MG63 (cell line): Measurements from ENCODE around the gene ARL5A. TPM values are rescaled to one million over a fixed set of nuclear protein-coding genes. Genes with fewer than 3 reads are reported as not detected.
"Not testable (repeated sequence)": the region's sequence is repeated elsewhere in the genome, so short reads cannot be mapped to it uniquely, and the experiment has no call there.

Source experiments
- DNase-seq: peaks from one replicate; pipeline ENCODE4 v3.0.0-alpha.2; 2020
- H3K27me3 ChIP-seq: fragments of 250-450 bp; sonication (Bioruptor Pico); 2 replicates; pipeline ENCODE4 v1.5.1; 2020; ENCODE audit warnings: mild to moderate bottlenecking, moderate library complexity
- H3K36me3 ChIP-seq: fragments of 250-450 bp; sonication (Bioruptor Pico); 2 replicates; pipeline ENCODE4 v1.5.1; 2020; ENCODE audit warnings: mild to moderate bottlenecking, moderate library complexity
- H3K4me3 ChIP-seq: fragments of 250-450 bp; sonication (Bioruptor Pico); 2 replicates; pipeline ENCODE4 v1.5.1; 2020; ENCODE audit warnings: mild to moderate bottlenecking, moderate library complexity
- H3K9me3 ChIP-seq: fragments of 250-450 bp; sonication (Bioruptor Pico); 2 replicates; pipeline ENCODE4 v1.5.1; 2020; ENCODE audit warnings: mild to moderate bottlenecking, moderate library complexity
- total RNA-seq: library from RNA; depleted of rRNA; stranded (reverse); fragments of >200 nt; shearing (Covaris generic); gene quantifications from 2 replicates; pipeline ENCODE4 v1.2.3, GENCODE V29; 2014; ENCODE audit warnings: low replicate concordance; rRNA removed

ARL5A gene, protein sequence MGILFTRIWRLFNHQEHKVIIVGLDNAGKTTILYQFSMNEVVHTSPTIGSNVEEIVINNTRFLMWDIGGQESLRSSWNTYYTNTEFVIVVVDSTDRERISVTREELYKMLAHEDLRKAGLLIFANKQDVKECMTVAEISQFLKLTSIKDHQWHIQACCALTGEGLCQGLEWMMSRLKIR
- 36.8 and 65.2 TPM in 2 replicates for total RNA-seq

DNA sequence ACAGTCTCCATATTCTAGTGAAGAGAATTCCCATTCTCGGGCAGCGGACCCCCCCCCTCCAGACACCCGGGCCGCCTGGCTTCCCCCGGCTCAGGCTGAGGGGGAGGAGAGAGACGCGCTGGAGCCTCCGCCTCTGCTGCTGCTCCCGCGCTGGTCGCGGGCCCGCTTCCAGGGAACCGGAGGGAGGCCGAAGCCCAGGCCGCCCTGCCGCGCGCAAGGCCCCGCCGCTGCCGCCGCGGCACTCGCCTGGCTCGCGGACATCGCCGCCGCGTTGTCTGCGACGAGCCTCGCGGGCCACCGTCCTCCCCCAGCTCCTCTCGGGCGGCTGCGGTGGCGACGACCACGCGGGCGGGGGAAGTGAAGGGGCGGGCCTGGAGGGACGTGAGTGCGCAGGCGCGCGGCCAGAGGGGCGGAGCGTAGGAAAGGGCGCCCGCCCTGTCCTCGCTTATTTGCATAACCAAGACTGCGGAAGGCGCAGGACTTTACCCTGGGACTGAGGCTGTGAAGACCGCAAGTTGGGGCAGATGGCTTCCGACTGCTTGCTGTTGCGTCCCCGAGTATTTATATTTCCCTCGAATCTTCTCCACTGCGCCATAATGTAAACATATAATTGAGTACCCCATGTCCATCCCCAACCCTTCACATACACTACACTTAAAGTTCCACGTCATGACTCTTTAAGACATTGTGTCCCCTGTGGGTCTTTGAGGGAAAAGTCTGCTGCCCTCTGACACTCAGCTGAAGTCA is at the start of gene ARL5A:
ARL5A (minus strand) TSS at position 279 of the 747 bp plus-strand sequence; CDS start at position 34, 245 bp downstream.
- H3K36me3 ChIP-seq, result no peaks in the 10 kb centered on the region; the same call in none of the 2 replicates
- DNase-seq, result peak; percentile 90
- H3K27me3 ChIP-seq, result no peaks in the 10 kb centered on the region

DNA sequence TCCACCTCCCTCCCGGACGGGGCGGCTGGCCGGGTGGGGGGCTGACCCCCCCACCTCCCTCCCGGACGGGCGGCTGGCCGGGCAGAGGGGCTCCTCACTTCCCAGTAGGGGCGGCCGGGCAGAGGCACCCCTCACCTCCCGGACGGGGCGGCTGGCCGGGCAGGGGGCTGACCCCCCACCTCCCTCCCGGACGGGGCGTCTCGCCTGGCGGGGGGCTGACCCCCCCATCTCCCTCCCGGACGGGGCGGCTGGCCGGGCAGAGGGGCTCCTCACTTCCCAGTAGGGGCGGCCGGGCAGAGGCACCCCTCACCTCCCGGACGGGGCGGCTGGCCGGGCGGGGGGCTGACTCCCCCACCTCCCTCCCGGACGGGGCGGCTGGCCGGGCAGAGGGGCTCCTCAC is 47.4 kb upstream of the ARL5A start:
- not testable (repeated sequence) for H3K36me3 ChIP-seq, H3K9me3 ChIP-seq, H3K27me3 ChIP-seq, H3K4me3 ChIP-seq, DNase-seq

More for the DNA sequence above, at the start of gene ARL5A:
- Histone ChIP-seq H3K4me3 (peak within 1 kb of the TSS; percentile 93), H3K9me3 (no peaks in the 10 kb centered on the region)

DNA sequence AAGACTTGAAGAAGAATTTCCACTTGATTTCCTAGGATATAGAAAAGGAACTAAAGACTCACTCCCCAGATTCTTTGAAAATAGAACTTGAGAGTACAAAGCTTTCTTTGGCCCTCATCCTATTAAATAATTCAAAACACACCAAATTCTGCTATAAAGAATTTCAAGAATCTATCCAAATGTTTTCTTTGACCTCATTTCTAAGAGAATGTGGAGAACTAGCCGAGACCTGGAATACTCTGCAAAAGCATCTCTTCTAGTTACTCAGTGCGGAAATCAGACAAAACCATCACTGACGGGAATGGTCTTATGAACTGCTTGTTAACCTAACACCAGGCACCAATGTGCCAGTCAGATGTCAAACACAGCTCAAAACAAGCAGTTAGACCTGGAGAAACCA is 44.2 kb upstream of the ARL5A start:
- no peak for DNase-seq

DNA sequence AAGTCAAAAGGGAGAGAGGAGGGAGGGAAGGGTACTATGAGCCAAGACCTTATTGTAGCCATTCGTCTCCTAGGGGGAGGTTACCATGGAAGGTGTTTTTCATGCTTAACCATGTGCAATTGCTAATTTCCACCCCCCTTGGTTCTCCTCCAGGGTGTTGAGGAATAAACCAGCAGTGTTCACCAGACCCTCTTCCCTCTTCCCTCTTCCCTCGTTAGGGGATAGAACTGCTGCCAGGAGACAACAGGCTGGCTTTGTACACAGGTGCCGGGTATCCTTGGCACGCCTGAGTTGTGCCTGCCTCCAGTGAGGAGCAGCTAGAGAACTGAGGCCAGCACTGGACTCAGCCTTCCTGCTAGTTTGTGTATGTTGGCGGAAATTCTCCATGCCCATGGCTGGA is 41.1 kb upstream of the ARL5A start:
- no peak overlapping the region for H3K4me3 ChIP-seq
- H3K9me3 ChIP-seq, result no peaks in the 10 kb centered on the region
- no peaks in the 10 kb centered on the region for H3K36me3 ChIP-seq
- H3K27me3 ChIP-seq, result no peaks in the 10 kb centered on the region; the same call in 1 of the 2 replicates
- DNase-seq, result no peak

More for the DNA sequence above, 44.2 kb upstream of the ARL5A start:
- Histone ChIP-seq H3K27me3 (no peaks in the 10 kb centered on the region; the same call in 1 of the 2 replicates), H3K4me3 (no peak overlapping the region), H3K9me3 (no peaks in the 10 kb centered on the region), H3K36me3 (no peaks in the 10 kb centered on the region)

DNA sequence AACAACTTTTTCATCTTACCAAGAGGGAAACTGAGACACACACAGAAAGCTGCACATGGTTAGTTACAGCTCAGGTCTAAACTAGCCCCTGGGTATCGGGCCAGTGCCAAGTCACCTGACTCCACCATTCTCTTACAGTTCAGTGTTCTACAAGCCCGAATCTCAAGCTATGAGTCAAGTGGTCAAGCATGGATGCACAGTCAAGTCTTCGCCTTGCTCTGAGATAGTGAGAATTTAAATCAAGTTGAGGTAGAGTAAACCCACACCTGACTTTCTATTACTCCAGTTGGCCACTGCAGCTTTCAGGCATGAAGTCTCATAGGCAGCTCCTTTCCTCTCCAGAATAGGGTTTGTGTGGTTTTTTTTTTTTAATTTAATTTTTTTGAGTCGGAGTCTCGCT is 34.5 kb upstream of the ARL5A start:
- DNase-seq, result no peak
- H3K4me3 ChIP-seq, result no peak overlapping the region
- H3K9me3 ChIP-seq, result no peaks in the 10 kb centered on the region
- no peaks in the 10 kb centered on the region for H3K36me3 ChIP-seq
- H3K27me3 ChIP-seq, result no peaks in the 10 kb centered on the region; the same call in 1 of the 2 replicates

DNA sequence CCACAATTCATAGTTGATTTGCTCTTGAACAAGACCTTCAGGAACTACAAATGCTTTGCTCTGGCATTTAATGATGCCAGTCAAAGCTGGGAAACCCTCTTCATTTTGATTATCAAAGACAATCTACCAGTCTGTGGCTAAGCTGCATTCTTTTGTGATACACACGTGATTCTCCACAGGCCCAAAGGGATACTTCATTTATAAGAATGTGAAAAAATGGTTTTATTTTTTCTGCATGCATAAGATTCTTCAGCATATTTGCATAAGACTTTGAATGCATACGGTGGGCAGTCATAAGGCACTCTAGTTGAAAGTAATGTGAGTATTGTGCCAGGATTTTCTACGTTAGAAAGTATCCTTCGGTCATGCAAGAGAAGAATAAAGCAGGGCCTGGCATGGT is 33.0 kb upstream of the ARL5A start:
- no peaks in the 10 kb centered on the region for H3K36me3 ChIP-seq
- H3K4me3 ChIP-seq, result no peak overlapping the region
- H3K27me3 ChIP-seq, result no peaks in the 10 kb centered on the region; the same call in 1 of the 2 replicates
- DNase-seq, result no peak
- no peaks in the 10 kb centered on the region for H3K9me3 ChIP-seq

DNA sequence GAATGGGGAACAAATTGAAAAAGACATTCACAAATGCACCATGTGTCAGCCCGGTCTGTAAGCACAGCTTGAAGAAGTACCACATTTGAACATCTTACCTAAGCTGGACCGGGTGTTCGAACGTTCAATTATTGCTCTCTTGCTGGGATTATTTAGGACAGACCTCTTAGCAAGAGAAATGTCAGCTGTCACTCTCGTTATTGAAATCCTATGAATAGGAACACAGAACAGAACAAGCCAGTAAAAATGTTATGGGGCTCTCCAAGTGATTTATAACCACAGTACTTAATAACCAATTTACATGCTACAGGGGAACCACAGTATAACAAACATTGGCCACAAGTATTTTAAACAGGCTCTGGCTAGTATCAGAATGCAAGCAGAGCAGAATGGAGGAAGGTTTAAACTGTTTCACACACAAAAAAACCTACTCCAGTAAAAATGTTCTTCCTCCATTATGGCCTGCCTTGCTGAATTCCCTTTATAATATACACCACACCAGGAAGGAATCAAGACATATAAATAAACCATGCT is 32.5 kb upstream of the ARL5A start:
- Histone ChIP-seq H3K27me3 (no peaks in the 10 kb centered on the region; the same call in 1 of the 2 replicates), H3K4me3 (no peak overlapping the region), H3K9me3 (no peaks in the 10 kb centered on the region), H3K36me3 (no peaks in the 10 kb centered on the region)
- DNase-seq, result no peak

DNA sequence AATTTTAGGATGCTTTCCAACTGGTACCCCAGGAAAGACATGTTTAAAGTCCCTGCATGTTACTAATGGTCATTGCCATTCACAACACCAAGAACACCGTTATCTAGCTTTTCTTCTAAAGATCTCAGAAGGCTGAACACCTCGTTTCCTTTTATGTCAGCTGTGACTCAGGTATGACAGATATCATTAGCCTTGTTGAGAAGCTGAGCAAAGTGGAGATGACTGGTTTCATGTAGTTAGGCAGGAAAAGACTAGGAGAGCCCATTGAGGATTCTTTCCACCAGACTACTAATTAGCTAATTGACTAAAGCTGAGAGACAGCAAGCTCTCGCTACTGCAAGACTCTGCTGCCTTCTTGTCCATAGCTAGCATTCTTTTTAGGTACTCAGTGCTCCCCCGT is 32.0 kb upstream of the ARL5A start:
- no peaks in the 10 kb centered on the region; the same call in 1 of the 2 replicates for H3K27me3 ChIP-seq
- DNase-seq, result no peak

DNA sequence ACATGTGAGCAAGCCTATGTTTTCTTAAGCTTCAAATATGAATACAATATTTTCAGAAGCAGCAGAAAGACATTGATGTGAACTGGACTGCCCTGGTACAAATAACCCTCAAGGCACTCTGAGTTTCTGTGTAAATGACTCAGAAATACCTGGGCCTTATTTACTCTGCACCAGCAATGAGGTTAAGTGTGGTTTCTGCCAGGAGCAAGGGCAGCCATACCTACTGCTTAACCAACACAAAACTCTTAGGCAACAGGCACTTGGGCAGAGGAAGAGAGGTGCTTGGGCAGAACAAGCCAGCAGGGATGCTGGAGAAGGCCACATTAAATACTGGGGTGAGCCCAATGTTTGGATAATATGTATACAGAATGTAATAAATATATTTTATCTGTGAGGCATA is 29.4 kb upstream of the ARL5A start:
- Histone ChIP-seq H3K36me3 (no peaks in the 10 kb centered on the region), H3K4me3 (no peak overlapping the region), H3K9me3 (no peaks in the 10 kb centered on the region), H3K27me3 (no peaks in the 10 kb centered on the region; the same call in 1 of the 2 replicates)
- DNase-seq, result no peak

More for the DNA sequence above, 32.0 kb upstream of the ARL5A start:
- Histone ChIP-seq H3K4me3 (no peak overlapping the region), H3K36me3 (no peaks in the 10 kb centered on the region), H3K9me3 (no peaks in the 10 kb centered on the region)

DNA sequence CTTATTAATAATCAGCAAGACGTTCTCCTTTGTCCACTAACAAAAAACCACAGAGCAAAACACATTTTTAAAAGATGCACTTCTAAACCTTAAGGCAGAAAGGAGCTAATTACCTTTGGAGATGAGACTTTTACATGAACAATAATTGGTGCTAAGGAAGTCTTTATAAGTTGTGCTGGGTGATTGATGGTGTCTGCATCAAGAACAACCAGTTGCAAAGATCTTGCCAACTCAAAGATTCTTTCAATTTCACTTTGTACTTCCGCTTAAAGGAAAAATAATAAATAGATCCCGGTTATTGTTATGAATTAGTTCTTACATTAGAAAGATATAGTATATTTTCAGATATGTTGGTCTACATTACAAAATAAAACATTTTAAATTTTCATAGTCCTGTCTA is 26.9 kb upstream of the ARL5A start:
- Histone ChIP-seq H3K9me3 (no peaks in the 10 kb centered on the region), H3K36me3 (no peaks in the 10 kb centered on the region)
- no peak for DNase-seq

DNA sequence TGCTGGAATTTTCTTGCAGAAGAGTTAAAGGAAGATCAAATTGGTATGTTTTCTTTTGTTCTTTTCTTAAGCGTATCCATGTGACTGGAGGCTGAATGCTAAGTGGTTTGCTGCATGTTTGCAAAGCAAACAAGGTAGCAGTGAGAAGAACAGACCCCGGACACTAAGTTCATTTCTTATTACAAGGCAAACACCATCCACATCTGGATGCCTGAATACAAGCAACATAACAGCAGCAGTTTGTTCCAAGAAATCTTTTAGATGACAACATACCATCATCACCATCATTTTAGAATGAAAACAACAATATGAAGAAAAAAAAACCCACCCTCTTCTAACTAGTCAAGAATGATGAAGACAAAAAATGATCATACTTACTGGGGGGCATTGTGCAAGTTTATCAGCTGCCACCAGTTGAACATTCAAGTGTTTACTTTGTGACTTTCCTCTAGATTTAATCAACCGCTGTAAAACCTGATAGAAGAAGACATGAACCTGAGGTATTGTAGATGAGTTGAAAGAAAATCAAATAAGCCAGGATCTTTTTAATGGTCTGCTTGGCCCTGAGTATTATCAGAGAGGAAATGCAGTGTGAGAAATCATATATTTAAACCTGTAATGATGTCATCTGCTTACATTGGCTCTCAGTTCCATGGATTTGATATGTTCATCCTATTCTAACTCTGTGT is 25.0 kb upstream of the ARL5A start:
- Histone ChIP-seq H3K27me3 (0 out of 2 replicates have a peak, but pooled peaks cover 3% of the 10 kb centered on the region), H3K36me3 (no peaks in the 10 kb centered on the region), H3K4me3 (no peak overlapping the region), H3K9me3 (no peaks in the 10 kb centered on the region)
- no peak for DNase-seq

More for the DNA sequence above, 26.9 kb upstream of the ARL5A start:
- H3K4me3 ChIP-seq, result no peak overlapping the region
- H3K27me3 ChIP-seq, result peaks cover 3% of the 10 kb centered on the region; the same call in 1 of the 2 replicates

DNA sequence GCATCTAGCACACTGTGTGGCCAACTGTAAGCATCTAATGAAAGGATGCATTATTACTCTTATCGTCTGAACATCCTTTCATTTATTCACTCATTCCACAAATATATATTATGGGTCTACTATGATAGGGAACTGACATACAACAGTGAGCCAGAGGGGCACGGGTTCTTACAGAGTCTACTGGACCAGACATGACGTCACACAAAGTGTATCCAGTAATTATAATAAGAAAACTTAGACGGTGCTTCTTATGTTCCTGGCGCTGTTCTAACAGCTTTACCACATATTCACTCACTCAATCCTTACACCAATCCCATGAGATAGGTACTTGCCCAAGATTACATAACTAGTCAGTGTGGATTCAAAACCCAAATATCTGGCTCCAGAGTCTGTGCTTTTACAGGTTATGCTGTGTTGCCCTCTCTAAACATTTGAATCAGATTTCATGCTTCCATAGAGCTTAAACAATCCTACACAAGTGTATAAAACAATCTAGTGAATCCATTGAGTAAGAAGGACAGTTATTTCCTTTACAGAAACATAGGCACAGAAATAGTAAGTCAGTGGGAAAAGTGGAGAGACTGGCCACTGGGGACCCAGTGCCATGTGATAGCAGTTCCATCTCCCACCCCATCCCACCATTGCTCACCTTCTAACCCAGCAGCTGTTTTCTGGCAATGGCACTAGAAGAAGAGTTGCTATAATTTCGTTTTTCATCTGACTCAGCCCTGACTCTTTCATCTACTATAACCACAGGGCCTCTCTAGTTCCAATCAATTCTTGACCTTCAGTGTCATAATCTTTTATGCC is 24.2 kb upstream of the ARL5A start:
- Histone ChIP-seq H3K27me3 (0 out of 2 replicates have a peak, but pooled peaks cover 3% of the 10 kb centered on the region), H3K36me3 (no peaks in the 10 kb centered on the region), H3K4me3 (no peak overlapping the region), H3K9me3 (no peaks in the 10 kb centered on the region)
- no peak for DNase-seq

DNA sequence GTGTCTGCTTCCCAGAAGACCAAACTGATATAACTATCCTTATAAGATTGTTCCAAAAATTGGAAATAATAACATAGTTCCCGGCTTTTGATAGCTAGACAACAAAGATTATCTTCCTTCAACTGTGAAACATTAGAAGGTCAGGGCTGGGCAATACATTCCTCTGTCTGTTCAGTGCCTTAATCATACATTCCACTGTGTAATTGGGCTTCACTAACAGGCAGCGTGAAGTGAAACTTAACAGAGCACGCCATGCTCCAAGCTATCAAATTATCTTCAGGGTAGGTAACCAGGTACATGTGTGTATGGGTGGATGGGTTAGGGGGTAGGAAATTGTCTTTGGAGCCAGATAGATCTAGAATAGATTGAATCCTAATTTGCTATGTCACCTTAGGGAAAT is 23.5 kb upstream of the ARL5A start:
- DNase-seq, result no peak
- H3K27me3 ChIP-seq, result 0 out of 2 replicates have a peak, but pooled peaks cover 3% of the 10 kb centered on the region
- no peaks in the 10 kb centered on the region for H3K36me3 ChIP-seq
- H3K4me3 ChIP-seq, result no peak overlapping the region
- H3K9me3 ChIP-seq, result no peaks in the 10 kb centered on the region

DNA sequence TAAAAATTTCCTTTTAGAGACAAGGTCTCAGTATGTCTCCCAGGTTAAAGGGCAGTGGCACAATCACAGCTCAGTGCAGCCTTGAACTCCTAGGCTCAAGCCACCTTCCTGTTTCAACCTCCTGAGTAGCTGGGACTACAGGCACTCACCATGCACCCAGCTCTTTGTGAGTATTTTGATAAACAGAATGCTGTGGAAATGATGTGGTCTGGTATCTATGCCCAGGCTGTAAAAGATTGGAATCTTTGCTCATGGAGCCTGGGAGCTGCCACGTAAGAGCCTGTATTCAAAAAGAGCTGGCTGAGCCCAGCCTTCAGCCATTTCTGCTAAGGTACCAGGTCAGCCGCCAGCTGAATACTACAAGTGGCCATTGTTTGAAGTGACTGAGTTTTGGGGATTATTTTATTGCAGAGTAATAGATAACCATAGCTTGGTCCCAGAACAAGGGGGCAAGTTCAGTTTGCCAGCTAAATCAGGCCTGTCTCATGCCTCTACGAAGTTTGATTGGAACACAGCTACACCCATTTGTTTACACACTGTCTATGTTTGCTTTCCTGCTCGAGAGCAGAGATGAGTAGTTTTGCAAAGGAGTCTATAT is 21.3 kb upstream of the ARL5A start:
- H3K36me3 ChIP-seq, result no peaks in the 10 kb centered on the region
- no peak for DNase-seq
- H3K27me3 ChIP-seq, result 0 out of 2 replicates have a peak, but pooled peaks cover 3% of the 10 kb centered on the region
- no peaks in the 10 kb centered on the region for H3K9me3 ChIP-seq
- H3K4me3 ChIP-seq, result no peak overlapping the region

DNA sequence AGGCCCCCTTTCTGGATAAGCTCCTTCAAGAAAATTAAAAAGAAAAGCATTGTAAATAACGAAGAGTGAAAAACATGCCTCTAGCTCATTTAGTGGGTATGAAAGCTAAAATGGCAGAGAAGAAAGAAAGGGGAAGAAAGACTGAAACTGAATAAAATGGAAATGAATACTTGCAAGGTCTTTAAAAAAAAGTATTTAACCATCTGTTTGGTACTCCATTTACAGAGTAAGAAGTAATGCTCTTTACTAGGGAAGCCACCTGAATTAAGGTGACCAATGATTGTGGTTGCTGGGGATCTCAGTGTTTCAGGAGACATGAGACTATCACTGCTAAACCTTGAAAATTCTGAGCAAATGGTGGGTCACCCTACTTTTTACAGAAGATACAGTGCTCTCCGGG is 17.7 kb upstream of the ARL5A start:
- Histone ChIP-seq H3K9me3 (no peaks in the 10 kb centered on the region), H3K27me3 (0 out of 2 replicates have a peak, but pooled peaks cover 1% of the 10 kb centered on the region), H3K36me3 (no peaks in the 10 kb centered on the region), H3K4me3 (no peak overlapping the region)
- DNase-seq, result no peak

DNA sequence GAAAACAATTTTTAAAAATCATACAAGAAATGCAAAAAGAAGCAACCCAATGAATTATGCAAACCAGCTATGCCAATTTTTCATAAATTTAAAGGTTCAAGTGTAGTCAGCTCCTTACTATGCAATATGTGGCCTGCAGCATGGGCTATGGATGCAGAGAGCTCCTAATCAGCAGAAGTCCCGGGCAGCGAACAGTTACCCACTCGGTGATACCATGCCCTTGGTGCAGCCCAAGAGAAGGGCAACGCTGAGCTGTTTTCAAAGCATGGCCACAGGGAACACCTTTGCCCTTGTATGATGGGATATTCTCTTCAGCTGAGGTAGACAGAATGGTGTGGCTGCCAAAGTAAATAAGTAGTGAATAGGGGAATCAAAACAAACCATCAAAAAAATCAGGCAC is 17.3 kb upstream of the ARL5A start:
- Histone ChIP-seq H3K4me3 (no peak overlapping the region), H3K9me3 (no peaks in the 10 kb centered on the region), H3K27me3 (no peaks in the 10 kb centered on the region), H3K36me3 (no peaks in the 10 kb centered on the region)
- DNase-seq, result no peak
